SJCRH30 (cell line): ENCODE data around the gene ZNF823. TPM values are rescaled to one million over a fixed set of nuclear protein-coding genes. Genes with fewer than 3 reads are reported as not detected.

ENCODE experiments used
- DNase-seq, 2 experiments: peaks; one replicate each; pipeline ENCODE4 v3.0.0-alpha.2; 2015 to 2020
- H3K27ac ChIP-seq: fragments of 250-450 bp; sonication (Bioruptor Pico); 2 replicates; pipeline ENCODE4 v1.5.1; 2020; ENCODE audit warnings: mild to moderate bottlenecking, moderate library complexity
- H3K27me3 ChIP-seq: fragments of 250-450 bp; sonication (Bioruptor Pico); 2 replicates; pipeline ENCODE4 v1.5.1; 2020; ENCODE audit warnings: mild to moderate bottlenecking, moderate library complexity
- H3K36me3 ChIP-seq: fragments of 250-450 bp; sonication (Bioruptor Pico); 2 replicates; pipeline ENCODE4 v1.5.1; 2020; ENCODE audit warnings: mild to moderate bottlenecking, moderate library complexity
- H3K4me1 ChIP-seq: fragments of 250-450 bp; sonication (Bioruptor Pico); 2 replicates; pipeline ENCODE4 v1.5.1; 2020; ENCODE audit warnings: mild to moderate bottlenecking, moderate library complexity
- H3K4me3 ChIP-seq: fragments of 250-450 bp; sonication (Bioruptor Pico); 2 replicates; pipeline ENCODE4 v1.5.1; 2020; ENCODE audit warnings: mild to moderate bottlenecking, moderate library complexity
- H3K9me3 ChIP-seq: fragments of 250-450 bp; sonication (Bioruptor Pico); replicated peaks from 2 replicates; pipeline ENCODE4 v1.5.1; 2020; ENCODE audit warnings: mild to moderate bottlenecking, moderate library complexity
- total RNA-seq: library from RNA; depleted of rRNA; stranded (reverse); fragments of >200 nt; shearing (Covaris generic); gene quantifications from 2 replicates; pipeline ENCODE4 v1.2.3, GENCODE V29; 2014

The ZNF823 gene
- total RNA-seq, 1 experiment from 2014 or later, result 10.5 TPM

DNA sequence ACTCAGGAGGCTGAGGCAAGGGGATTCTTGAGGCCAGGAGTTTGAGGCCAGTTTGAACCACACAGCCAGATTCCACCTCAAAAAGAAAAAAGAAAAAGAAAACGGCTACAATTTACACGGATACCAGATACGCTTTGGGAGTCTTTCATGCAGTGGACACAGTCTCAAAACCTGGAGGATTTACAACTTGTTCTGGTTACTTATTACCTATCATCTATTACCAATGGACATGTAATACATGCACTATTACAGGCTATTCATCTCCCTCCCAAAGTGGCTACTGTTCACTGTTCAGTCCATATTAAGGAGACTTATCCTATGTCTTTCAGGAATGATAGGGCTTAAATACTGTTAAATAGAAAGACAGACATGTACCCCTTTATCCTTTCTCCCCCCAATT lies 33.3 kb downstream of the ZNF823 start:
- Histone ChIP-seq H3K27me3 (no peaks in the 10 kb centered on the region), H3K36me3 (no peaks in the 10 kb centered on the region), H3K4me3 (no peak overlapping the region), H3K27ac (no peak overlapping the region), H3K9me3 (0 out of 2 replicates have a peak, but pooled peaks cover 3% of the 10 kb centered on the region), H3K4me1 (no peaks in the 10 kb centered on the region)
- DNase-seq, result no peak

DNA sequence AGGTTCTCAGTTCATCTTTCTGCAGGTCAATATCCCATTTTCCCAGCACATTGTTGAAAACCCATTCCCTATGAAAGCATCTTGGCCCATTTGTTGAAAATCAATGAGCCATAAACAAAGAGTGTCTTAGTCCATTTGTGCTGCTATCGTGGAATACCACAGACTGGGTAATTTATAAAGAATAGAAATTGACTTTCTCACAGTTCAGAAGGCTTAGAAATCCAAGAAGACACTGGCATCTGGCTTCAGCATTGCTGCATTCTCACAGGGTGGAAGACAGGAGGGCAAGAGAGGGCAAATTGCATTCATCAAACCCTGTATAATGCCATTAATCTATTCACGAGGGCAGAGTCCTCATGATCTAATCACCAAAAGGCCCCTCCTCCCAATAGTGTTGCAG lies 34.1 kb downstream of the ZNF823 start:
- no peak for DNase-seq
- no peak overlapping the region for H3K27ac ChIP-seq
- no peaks in the 10 kb centered on the region for H3K27me3 ChIP-seq
- H3K9me3 ChIP-seq, result 0 out of 2 replicates have a peak, but pooled peaks cover 3% of the 10 kb centered on the region
- H3K4me3 ChIP-seq, result no peak overlapping the region
- H3K36me3 ChIP-seq, result no peaks in the 10 kb centered on the region
- H3K4me1 ChIP-seq, result no peaks in the 10 kb centered on the region

DNA sequence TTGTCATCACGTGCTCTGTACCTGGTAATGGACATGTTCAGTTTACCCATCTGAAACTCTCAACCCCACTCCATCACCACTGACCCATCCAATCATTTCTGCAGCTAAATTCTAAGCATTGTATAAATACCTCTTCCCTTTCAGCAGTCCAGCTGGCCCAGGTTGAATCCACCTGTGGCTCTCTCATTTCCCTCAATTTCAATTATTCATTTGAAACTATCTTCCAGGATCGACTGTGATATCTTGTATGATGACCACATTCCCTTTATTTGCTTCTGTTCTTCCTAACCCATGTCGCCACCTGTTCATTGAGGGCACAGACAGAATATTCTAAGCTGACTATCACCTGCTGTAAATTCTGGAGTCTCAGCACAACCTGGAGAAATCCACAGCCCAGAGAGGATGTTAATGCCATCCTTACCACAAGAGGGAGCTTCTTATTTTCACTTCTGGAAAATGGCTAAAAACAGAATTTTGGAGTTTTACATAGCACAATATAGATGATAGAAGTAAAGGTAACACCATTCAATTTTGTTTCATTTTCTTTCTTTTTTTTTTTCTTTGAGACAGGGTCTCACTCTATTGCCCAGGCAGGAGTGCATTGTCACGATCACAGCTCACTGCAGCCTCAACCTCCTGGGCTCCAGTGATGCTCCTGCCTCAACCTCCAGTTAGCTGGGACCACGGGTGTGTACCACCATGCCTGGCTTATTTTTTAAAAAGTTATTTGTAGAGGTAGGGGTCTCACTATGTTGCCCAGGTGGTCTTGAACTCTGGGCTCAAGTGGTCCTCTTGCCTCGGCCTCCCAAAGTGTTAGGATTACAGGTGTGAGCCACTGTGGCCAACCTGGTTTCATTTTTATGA lies 38.6 kb downstream of the ZNF823 start:
- Histone ChIP-seq H3K36me3 (no peaks in the 10 kb centered on the region), H3K27me3 (no peaks in the 10 kb centered on the region), H3K9me3 (0 out of 2 replicates have a peak, but pooled peaks cover 3% of the 10 kb centered on the region), H3K4me1 (no peaks in the 10 kb centered on the region), H3K27ac (no peak overlapping the region), H3K4me3 (no peak overlapping the region)
- DNase-seq, result peak; percentile 22 to 63

DNA sequence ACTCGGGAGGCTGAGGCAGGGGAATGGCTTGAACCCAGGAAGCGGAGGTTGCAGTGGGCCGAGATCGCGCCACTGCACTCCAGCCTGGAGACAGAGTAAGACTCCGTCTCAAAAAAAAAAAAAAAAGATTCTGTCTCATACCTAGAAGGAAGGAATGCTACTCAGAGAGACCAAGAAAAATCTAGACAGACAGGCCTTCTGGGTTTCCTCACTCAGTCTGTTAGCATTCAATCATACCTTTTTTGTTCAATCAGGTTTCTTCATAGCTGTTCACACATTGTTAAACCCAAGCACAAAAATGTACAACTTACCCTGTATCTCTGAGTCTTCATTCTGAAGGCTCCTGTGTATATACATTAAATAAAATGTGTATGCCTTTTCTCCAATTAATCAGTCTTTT lies 40.5 kb downstream of the ZNF823 start:
- H3K27ac ChIP-seq, result no peak overlapping the region
- 0 out of 2 replicates have a peak, but pooled peaks cover 1% of the 10 kb centered on the region for H3K9me3 ChIP-seq
- H3K27me3 ChIP-seq, result no peaks in the 10 kb centered on the region
- H3K36me3 ChIP-seq, result no peaks in the 10 kb centered on the region
- no peaks in the 10 kb centered on the region for H3K4me1 ChIP-seq
- H3K4me3 ChIP-seq, result no peak overlapping the region
- DNase-seq, result no peak

DNA sequence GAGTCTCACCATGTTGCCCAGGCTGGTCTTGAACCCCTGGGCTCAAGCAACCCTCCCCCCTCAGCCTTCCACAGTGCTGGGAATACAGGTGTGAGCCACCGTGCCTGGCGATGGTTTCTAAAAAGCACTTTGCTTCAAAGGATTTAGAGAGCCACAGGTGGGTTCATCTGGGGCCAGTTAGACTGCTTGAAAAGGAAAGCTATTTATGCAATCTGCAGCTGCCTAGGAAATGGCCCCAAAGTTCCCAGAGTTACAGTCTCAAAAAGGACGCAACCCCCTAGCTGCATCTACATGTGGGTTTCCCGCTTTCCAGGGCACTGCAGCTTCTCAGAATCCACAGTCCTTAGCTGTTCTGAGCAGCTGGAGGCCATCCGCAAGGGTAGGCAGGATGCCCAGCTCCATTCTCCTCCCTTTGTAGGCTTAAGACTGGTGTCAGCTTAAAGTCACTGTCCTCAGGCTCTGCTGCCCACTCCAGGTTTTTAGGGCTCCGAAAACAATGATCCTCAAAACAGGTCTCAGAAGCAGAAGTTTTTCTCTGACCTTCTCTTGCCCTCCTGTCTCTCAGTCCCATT lies 41.4 kb downstream of the ZNF823 start:
- no peaks in the 10 kb centered on the region for H3K36me3 ChIP-seq
- H3K4me1 ChIP-seq, result no peaks in the 10 kb centered on the region
- no peak overlapping the region for H3K27ac ChIP-seq
- H3K27me3 ChIP-seq, result no peaks in the 10 kb centered on the region
- DNase-seq, result no peak
- H3K4me3 ChIP-seq, result no peak overlapping the region
- no peaks in the 10 kb centered on the region for H3K9me3 ChIP-seq

DNA sequence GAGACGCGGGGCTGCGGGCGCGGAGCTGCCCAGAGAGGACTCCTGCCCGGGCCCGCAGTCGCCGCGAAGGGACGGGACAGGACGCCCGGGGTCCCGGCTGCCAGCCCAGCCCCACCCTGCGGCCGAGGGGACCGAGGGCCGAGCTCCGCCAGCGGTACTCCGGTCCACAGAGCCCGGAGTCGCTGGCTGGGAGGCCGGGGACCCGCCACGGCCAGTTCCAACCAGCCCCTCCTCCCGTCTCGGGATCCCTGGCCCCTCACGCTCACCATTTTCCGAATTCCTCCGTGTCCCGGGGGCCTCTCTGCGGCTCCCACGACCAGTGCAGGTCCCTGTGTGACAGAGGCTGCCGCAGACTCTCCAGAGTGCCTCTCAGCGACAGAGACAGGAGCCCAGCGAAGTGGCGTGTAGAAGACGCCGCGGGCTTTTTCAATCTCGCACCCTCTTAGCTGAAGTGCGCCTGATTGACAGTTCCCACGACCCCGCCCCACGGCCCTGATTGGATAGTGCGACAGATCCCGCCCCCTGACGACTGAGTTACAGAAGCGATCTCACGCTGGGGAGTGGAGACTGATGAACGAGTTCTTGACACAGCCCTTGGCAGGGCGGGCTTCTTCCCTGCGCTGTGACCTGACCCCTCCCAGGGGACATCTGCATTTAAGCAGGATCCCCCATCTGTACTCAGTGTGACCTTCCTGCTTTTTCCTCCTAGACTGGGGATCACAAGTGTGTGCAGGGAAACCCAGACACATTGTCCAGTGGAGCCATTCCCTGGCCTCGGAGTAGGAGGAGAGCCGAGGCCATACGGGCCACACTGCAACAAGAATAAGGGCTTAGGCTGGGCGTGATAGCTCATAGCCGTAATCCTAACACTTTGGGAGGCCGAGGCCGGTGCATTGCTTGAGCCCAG lies 44.0 kb downstream of the ZNF823 start:
- Histone ChIP-seq H3K4me1 (no peaks in the 10 kb centered on the region), H3K27me3 (no peaks in the 10 kb centered on the region), H3K9me3 (peaks cover under 1% of the 10 kb centered on the region; the same call in 1 of the 2 replicates), H3K27ac (peak overlapping the region; percentile 66), H3K4me3 (peak overlapping the region; percentile 88), H3K36me3 (no peaks in the 10 kb centered on the region; the same call in 1 of the 2 replicates)
- DNase-seq, result peak; percentile 98 to 99

- Histone ChIP-seq H3K4me3 (peak overlapping the region; percentile 88), H3K9me3 (peaks cover 3% of the 10 kb centered on the region; the same call in 1 of the 2 replicates), H3K4me1 (no peaks in the 10 kb centered on the region), H3K36me3 (peaks cover 3% of the 10 kb centered on the region), H3K27ac (peak overlapping the region; percentile 66), H3K27me3 (no peaks in the 10 kb centered on the region)
- peak; percentile 72 to 83 for DNase-seq
Observed at GRCh38 chr19:11693505-11694499, 44.9 kb downstream of the ZNF823 start.

DNA sequence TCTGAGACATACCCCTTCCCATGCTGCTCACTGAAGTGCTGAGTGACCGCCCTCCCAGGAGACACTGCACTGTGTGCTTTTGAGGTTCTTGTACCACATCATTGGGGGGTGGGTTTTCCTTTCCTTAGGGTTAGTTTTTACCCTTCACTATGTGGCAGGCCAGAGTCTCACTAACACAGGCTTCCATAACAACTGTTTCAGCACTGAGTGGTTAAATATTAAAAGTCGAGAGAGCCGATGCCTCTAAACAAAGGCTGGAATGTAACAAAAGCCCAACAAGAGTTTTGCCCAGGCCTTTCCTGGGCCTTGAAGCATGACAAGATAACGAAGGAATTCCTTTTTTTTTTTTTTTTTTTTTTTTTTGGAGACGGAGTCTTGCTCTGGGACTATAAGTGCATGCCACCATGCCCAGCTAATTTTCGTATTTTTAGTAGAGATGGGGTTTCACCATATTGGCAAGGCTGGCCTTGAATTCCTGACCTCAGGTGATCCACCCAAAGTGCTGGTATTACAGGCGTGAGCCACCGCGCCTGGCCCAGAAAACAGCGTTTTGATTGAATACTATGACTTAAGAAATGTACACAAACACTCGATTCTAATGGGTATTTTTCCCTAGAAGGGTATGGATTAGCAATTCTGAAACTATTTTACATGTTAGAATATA lies 46.5 kb downstream of the ZNF823 start:
- Histone ChIP-seq H3K27me3 (no peaks in the 10 kb centered on the region), H3K27ac (no peak overlapping the region), H3K36me3 (peaks cover 3% of the 10 kb centered on the region), H3K9me3 (peaks cover 4% of the 10 kb centered on the region; the same call in 1 of the 2 replicates), H3K4me3 (no peak overlapping the region), H3K4me1 (no peaks in the 10 kb centered on the region)
- no peak for DNase-seq

- peaks cover 30% of the 10 kb centered on the region for H3K9me3 ChIP-seq
- H3K4me1 ChIP-seq, result no peaks in the 10 kb centered on the region
- no peak overlapping the region for H3K27ac ChIP-seq
- peaks cover 32% of the 10 kb centered on the region for H3K36me3 ChIP-seq
- no peaks in the 10 kb centered on the region for H3K27me3 ChIP-seq
- no peak overlapping the region for H3K4me3 ChIP-seq
- no peak for DNase-seq
Observed at GRCh38 chr19:11685676-11686650, 52.8 kb downstream of the ZNF823 start.

DNA sequence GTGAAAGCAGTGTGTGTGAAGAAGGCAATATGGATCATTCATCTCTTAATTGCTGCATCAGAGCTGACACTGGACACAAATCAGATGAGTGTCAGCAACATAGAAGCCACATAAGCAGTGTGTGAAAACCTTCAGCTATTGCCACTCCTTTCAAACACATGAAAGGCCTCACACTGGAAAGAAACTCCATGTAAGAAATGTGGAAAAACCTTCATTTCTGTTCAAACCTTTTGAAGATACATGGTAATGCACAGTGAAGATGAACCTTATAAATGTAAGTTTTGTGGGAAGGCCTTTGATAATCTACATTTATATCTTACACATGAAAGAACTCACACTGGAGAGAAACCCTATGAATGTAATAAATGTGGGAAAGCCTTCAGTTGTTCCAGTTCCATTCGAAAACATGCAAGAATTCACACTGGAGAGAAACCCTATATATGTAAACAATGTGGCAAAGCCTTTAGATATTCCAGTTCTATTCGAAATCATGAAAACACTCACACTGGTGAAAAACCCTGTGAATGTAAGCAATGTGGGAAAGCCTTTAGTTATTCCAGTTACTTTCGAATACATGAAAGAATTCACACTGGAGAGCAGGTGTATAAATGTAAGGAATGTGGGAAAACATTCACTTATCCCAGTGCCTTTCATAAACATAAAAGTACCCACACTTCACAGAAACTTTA lies 53.6 kb downstream of the ZNF823 start:
- H3K27me3 ChIP-seq, result no peaks in the 10 kb centered on the region
- H3K27ac ChIP-seq, result no peak overlapping the region
- H3K36me3 ChIP-seq, result peaks cover 32% of the 10 kb centered on the region
- H3K9me3 ChIP-seq, result peaks cover 34% of the 10 kb centered on the region
- no peaks in the 10 kb centered on the region for H3K4me1 ChIP-seq
- H3K4me3 ChIP-seq, result no peak overlapping the region
- DNase-seq, result no peak

DNA sequence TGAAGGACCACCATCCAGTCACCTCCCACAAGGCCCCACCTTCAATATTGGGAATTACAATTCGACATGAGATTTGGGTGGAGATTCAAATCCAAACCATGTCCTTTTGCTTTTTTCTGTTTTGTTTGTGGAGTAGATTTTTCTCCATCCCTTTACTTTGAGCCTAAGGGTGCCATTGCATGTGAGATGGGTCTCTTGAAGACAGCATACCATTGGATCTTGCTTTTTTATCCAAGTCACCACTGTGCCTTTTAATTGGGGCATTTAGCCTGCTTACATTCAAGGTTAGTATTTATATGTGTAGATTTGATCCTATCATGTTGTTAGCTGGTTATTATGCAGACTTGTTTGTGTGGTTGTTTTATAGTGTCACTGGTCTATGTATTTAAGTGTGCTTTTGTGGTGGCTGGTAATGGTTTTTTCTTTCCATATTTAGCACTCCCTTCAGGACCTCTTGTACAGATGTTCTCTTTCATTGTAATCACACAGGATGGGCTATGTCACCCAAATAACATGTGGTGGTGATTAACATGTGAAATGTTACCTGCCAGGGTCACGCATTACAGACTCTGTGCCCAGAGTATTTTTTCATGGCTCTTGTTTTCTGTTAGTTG lies 58.0 kb downstream of the ZNF823 start:
- H3K9me3 ChIP-seq, result peaks cover 28% of the 10 kb centered on the region
- H3K4me3 ChIP-seq, result no peak overlapping the region
- no peaks in the 10 kb centered on the region for H3K4me1 ChIP-seq
- peaks cover 32% of the 10 kb centered on the region for H3K36me3 ChIP-seq
- DNase-seq, result no peak
- H3K27ac ChIP-seq, result no peak overlapping the region
- H3K27me3 ChIP-seq, result no peaks in the 10 kb centered on the region

DNA sequence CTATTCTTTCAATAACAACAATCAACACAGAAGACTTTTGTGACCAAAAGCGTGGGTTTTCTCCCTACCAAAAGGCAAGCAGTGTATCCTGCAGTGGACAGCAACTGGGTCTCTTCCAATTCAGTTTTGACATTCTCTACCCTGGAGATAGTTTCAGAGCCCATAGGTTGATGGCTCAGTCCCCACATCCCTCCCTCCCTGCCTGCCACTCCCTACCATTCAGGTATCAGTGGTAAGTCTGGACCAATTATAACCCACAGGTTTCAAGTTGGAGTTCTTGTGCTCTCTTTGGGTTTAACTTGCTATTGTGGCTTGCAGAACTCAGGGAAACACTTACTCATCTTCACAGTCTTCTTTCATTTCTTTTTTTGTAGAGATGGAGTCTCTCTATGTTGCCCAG lies 60.2 kb downstream of the ZNF823 start:
- DNase-seq, result no peak
- Histone ChIP-seq H3K36me3 (peaks cover 22% of the 10 kb centered on the region), H3K4me3 (no peak overlapping the region), H3K4me1 (no peaks in the 10 kb centered on the region), H3K9me3 (peaks cover 23% of the 10 kb centered on the region), H3K27me3 (no peaks in the 10 kb centered on the region), H3K27ac (no peak overlapping the region)
